ENCODE results near the gene MRPL57. TPM values are rescaled to one million over a fixed set of nuclear protein-coding genes. Genes with fewer than 3 reads are reported as not detected.
"Not testable (repeated sequence)": the region's sequence is repeated elsewhere in the genome, so short reads cannot be mapped to it uniquely, and the experiment has no call there.

MRPL57 gene
- total RNA-seq, 1 donor from 2014 or later = 31.9 TPM

DNA sequence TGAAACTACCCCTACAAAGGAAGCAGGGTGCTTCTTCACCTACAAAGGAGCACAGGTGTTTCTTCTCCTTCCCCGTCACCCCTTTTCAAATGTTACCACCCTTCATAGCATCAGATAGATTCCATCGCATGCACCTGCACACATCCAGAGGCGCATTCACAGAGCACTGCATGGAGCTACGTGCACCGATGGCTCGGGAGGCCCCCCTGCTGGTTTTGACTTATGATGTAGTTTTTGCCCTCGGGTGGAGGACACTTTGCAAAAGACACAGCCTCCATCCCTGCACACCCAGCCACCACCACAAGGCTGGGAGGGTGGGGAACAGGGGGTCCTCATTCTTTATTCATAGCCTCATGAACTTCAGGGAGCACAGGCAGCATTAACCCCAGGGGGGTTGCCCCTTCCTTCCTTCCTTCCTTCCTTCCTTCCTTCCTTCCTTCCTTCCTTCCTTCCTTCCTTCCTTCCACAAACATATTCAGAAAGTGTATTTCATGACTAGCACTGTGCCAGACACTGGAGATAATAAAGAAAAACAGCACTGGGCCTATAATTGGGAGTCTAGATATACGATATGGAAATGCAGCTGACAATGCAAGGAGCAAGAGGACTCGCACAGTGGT is 21.3 kb downstream of the MRPL57 start:
- H3K9me3 ChIP-seq; H3K27ac ChIP-seq; H3K4me1 ChIP-seq; H3K36me3 ChIP-seq; intact Hi-C loops (cut with DNase I); H3K27me3 ChIP-seq; DNase-seq (ENCODE audit: extremely low spot score in 2 of 2); H3K4me3 ChIP-seq: not testable (repeated sequence)

DNA sequence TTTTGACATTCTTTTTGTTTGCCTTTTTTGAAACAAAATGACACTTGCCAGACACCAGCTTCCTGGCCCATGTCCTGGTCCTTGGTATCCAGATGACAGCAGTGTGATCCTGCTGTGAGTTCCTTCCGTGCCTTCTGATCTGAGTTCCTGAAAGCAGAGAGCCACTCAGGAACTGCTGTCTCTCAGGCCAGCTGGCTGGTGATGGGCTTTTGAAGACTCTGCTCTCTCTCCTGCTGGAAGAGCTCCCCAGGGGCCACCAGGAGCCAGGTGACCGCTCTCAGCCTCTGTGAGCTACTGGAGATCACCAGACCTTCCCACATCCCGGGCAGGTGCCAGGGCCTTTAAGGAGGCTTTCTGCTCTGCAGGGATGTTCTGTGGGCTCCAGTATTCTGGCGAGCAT is 21.9 kb downstream of the MRPL57 start:
- H3K27ac ChIP-seq; H3K36me3 ChIP-seq; intact Hi-C loops (cut with DNase I); DNase-seq (ENCODE audit: extremely low spot score in 2 of 2); H3K27me3 ChIP-seq; H3K9me3 ChIP-seq; H3K4me3 ChIP-seq; H3K4me1 ChIP-seq: not testable (repeated sequence)

DNA sequence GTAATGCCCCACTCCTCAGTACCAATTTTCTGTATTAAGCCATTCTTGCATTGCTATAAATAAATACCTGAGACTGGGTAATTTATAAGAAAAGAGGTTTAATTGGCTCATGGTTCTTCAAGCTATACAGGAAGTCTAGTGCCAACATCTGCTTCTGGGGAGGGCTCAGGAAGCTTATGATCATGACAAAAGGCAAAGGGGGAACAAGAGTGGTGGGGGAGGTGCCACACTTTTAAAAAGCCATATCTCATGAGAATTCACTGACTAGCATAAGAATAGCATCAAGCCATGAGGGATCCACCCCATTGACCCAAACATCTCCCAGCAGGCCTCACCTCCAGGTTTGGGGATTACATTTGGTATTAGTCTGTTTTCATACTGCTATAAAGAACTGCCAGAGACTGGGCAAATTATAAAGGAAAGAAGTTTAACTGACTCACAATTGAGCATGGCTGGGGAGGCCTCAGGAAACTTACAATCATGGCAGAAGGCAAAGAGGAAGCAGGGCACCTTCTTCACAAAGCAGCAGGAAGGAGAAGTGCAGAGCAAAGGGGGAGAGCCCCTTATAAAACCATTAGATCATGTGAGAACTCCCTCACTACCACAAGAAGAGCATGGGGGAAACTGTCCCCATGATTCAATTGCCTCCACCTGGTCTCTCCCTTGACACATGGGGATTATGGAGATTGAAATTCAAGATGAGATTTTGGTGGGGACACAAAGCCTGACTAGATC is 25.2 kb downstream of the MRPL57 start:
- H3K4me1 ChIP-seq; H3K27me3 ChIP-seq; DNase-seq (ENCODE audit: extremely low spot score in 2 of 2); H3K9me3 ChIP-seq; intact Hi-C loops (cut with DNase I); H3K27ac ChIP-seq; H3K4me3 ChIP-seq; H3K36me3 ChIP-seq: not testable (repeated sequence)

DNA sequence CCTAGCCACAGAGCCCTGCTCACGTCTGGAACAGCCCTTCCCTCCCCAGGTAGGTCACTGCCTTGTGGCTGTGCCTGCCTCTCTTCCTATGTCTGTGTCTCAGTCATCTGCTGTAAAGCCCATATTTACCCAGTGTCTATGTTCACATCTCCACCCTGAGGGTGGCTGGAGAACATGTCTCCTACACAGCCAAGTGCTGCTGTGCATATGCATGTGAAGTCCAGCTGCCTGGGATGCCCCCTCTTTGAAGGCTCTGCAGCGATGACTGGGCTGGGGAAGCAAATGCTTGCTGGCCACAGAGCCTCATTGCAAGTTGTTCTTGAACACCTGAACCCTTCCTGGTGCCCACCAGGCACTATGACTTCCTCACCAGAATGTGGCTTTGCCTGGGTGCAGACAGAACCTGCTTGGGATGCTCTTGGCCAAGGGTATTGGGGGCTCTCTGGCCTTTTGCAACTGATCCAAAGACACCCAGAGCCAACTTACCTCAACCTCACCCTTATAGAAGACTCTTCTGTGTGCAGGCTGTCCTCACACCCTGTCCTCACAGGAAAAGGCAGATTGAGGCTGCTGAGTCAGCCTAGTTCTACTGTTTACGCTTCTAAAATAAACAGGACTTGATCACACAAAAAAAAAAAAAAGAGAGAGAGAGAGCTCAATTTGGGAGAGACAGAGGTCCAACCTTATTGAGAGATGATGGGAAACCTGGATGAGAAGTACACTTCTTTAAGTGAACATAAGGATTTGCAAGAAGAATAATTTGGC is 26.5 kb downstream of the MRPL57 start:
- Histone ChIP-seq H3K4me3 (no peak overlapping the region), H3K4me1 (no peaks in the 10 kb centered on the region), H3K9me3 (no peaks in the 10 kb centered on the region), H3K36me3 (no peaks in the 10 kb centered on the region), H3K27ac (no peak overlapping the region), H3K27me3 (no peaks in the 10 kb centered on the region)
- DNase-seq (ENCODE audit: extremely low spot score in 2 of 2) = no peak
- intact Hi-C loops (cut with DNase I) = no loop called here
- TF ChIP-seq POLR2AphosphoS5 (IDR thresholded peaks at IDR 0.05; ENCODE audit: insufficient read depth in 1 of 2, low read depth in 1 of 2) (no peak), POLR2A (IDR thresholded peaks at IDR 0.05) (no peak)
- TF ChIP-seq, protein P1, sequence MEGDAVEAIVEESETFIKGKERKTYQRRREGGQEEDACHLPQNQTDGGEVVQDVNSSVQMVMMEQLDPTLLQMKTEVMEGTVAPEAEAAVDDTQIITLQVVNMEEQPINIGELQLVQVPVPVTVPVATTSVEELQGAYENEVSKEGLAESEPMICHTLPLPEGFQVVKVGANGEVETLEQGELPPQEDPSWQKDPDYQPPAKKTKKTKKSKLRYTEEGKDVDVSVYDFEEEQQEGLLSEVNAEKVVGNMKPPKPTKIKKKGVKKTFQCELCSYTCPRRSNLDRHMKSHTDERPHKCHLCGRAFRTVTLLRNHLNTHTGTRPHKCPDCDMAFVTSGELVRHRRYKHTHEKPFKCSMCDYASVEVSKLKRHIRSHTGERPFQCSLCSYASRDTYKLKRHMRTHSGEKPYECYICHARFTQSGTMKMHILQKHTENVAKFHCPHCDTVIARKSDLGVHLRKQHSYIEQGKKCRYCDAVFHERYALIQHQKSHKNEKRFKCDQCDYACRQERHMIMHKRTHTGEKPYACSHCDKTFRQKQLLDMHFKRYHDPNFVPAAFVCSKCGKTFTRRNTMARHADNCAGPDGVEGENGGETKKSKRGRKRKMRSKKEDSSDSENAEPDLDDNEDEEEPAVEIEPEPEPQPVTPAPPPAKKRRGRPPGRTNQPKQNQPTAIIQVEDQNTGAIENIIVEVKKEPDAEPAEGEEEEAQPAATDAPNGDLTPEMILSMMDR (IDR thresholded peaks at IDR 0.05) = no peak

DNA sequence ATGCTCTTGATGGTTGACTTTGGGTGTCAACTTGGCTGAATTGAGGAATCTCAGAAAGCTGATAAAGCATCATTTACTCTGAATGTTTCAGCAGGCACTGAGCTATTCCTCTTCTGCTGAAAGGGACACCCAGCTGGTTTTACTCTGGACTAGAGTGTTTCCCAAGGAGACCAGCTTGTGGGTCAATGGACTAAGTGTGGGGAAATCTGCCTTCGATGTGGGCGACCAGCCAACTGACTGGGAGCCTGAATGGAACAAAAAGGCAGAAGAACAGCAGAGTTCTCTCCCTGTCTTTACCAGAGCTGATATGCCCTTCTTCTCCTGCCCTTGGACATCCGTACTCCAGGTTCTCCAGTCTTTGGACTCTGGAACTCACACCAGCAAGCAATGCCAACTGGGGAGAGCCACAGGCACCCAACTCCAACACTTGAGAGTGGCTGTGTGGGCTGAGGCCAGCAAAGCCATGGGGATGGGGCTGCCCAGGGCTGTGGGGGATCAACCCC is 32.2 kb downstream of the MRPL57 start:
- Histone ChIP-seq H3K4me1 (no peaks in the 10 kb centered on the region), H3K4me3 (no peak overlapping the region), H3K27me3 (no peaks in the 10 kb centered on the region), H3K27ac (no peak overlapping the region), H3K9me3 (no peaks in the 10 kb centered on the region), H3K36me3 (no peaks in the 10 kb centered on the region)
- no peak for DNase-seq (ENCODE audit: extremely low spot score in 2 of 2)
- intact Hi-C loops (cut with DNase I) = no loop called here
- TF ChIP-seq, protein P1 (IDR thresholded peaks at IDR 0.05) = no peak
- TF ChIP-seq POLR2A (IDR thresholded peaks at IDR 0.05) = no peak
- TF ChIP-seq POLR2AphosphoS5 (IDR thresholded peaks at IDR 0.05; ENCODE audit: insufficient read depth in 1 of 2, low read depth in 1 of 2) = no peak

DNA sequence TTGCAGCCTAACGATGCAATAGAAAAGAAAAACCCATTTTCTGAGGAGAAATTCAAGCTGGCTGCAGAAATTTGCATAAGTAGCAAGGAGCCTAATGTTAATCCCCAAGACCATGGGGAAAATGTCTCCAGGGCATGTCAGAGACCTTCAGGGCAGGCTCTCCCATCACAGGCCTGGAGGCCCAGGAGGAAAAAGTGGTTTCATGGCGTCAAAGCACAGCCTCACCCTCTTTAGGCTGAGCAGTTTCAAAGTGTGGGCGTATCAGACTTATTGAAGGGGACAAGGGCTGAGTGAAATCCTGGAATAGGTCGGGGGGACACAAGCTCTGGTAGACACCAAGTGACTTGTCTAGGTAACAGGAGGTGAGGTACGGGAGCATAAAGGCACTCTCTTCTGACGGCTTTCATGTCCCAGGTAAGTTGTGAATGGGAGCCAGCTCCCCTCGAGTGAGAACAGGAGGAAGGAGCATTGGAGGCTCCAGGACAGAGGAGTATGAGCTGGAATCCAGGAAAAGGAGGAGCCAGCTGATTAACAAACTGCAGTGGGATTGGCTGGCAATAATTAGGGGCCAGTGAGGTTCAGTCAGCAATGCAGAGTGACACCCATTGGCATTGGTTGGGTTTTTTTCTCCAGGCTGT is 35.8 kb downstream of the MRPL57 start:
- TF ChIP-seq, protein P1 (IDR thresholded peaks at IDR 0.05) = no peak
- no peak for TF ChIP-seq POLR2AphosphoS5 (IDR thresholded peaks at IDR 0.05; ENCODE audit: insufficient read depth in 1 of 2, low read depth in 1 of 2)
- TF ChIP-seq POLR2A (IDR thresholded peaks at IDR 0.05) = no peak
- intact Hi-C loops (cut with DNase I) = no loop called here
- H3K9me3 ChIP-seq = no peaks in the 10 kb centered on the region

DNA sequence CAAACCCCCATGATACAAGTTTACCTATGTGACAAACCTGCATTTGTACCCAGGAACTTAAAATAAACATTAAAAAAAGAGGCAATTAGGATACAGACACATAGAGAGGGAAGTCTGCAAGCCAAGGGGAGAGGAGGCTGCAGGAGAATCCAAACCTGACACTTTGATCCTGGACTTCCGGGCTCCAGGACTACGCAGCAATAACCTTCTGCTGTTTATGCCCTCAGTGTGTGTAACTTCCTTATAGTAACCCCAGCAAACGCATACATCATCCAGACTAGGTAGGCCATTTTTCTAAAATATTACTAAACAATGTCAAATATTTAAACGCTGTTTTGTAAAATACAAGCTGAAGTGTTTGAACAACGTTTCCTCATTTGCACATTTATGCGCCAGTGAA is 39.0 kb downstream of the MRPL57 start:
- DNase-seq (ENCODE audit: extremely low spot score in 2 of 2); intact Hi-C loops (cut with DNase I); H3K36me3 ChIP-seq; H3K9me3 ChIP-seq; H3K27me3 ChIP-seq; H3K4me1 ChIP-seq; H3K27ac ChIP-seq; H3K4me3 ChIP-seq: not testable (repeated sequence)

More for the DNA sequence above, 35.8 kb downstream of the MRPL57 start:
- H3K36me3 ChIP-seq = no peaks in the 10 kb centered on the region
- no peak overlapping the region for H3K4me3 ChIP-seq
- no peaks in the 10 kb centered on the region for H3K4me1 ChIP-seq
- H3K27ac ChIP-seq = no peak overlapping the region
- no peak for DNase-seq (ENCODE audit: extremely low spot score in 2 of 2)
- H3K27me3 ChIP-seq = no peaks in the 10 kb centered on the region

Measured in vagina (tissue), 2 donors.